Caco-2 (cell line): ENCODE results near the gene OMG. TPM values are rescaled to one million over a fixed set of nuclear protein-coding genes. Genes with fewer than 3 reads are reported as not detected.

Experiments used
- BruUV-seq: library from RNA; stranded (reverse); fragments of 400-500 nt; replicated peaks from 2 replicates; lab custom pipeline; 2021; lab: Mats Ljungman, UMichigan
- CTCF ChIA-PET: fragments of 300-600 bp; sonication (Branson Sonifier 250); formaldehyde crosslinking; loops from one replicate; lab custom pipeline; 2022; ENCODE audit warnings: antibody characterized with exemption; lab: Charles Lee
- POLR2A ChIA-PET: fragments of 300-600 bp; sonication (Branson Sonifier 250); formaldehyde crosslinking; loops from one replicate; lab custom pipeline; 2022; ENCODE audit warnings: antibody characterized with exemption; lab: Charles Lee
- DNase-seq, 2 experiments: peaks; one replicate each; pipeline versions ENCODE4 v3.0.0 to v3.0.0-alpha.2; 2020 to 2022
- H3K27me3 ChIP-seq: replicated peaks from 2 replicates; pipeline ENCODE4 v1.6.0; 2011; ENCODE audit warnings: low read length; ENCODE audit not compliant: control insufficient read depth, insufficient read depth
- H3K36me3 ChIP-seq: 2 replicates; pipeline ENCODE4 v1.5.1; 2011; ENCODE audit warnings: low read length; ENCODE audit not compliant: control insufficient read depth, insufficient read depth
- H3K4me1 ChIP-seq: fragments of 250-450 bp; sonication (Bioruptor Pico); 2 replicates; pipeline ENCODE4 v1.5.1; 2020; ENCODE audit warnings: mild to moderate bottlenecking
- H3K4me3 ChIP-seq: 2 replicates; pipeline ENCODE4 v1.5.1; 2011; ENCODE audit warnings: low read depth, mild to moderate bottlenecking, control low read depth, low read length
- H3K9me3 ChIP-seq: fragments of 250-450 bp; sonication (Bioruptor Pico); 2 replicates; pipeline ENCODE4 v1.5.1; 2020; ENCODE audit warnings: mild to moderate bottlenecking, moderate library complexity
- H3K27ac Mint-ChIP-seq: one replicate; pipeline ENCODE4 v1.8.0; 2022; ENCODE audit warnings: mixed read lengths; ENCODE audit not compliant: unreplicated experiment
- H3K27me3 Mint-ChIP-seq: one replicate; pipeline ENCODE4 v1.8.0; 2022; ENCODE audit warnings: mixed read lengths; ENCODE audit not compliant: insufficient read depth, unreplicated experiment
- H3K36me3 Mint-ChIP-seq: one replicate; pipeline ENCODE4 v1.8.0; 2022; ENCODE audit warnings: mild to moderate bottlenecking, mixed read lengths; ENCODE audit not compliant: insufficient read depth, unreplicated experiment
- H3K4me1 Mint-ChIP-seq: one replicate; pipeline ENCODE4 v1.8.0; 2022; ENCODE audit warnings: low read depth, mixed read lengths; ENCODE audit not compliant: unreplicated experiment
- H3K4me3 Mint-ChIP-seq: one replicate; pipeline ENCODE4 v1.8.0; 2022; ENCODE audit warnings: mild to moderate bottlenecking, moderate library complexity, mixed read lengths; ENCODE audit not compliant: unreplicated experiment
- H3K9me3 Mint-ChIP-seq: one replicate; pipeline ENCODE4 v1.8.0; 2022; ENCODE audit warnings: mixed read lengths; ENCODE audit not compliant: unreplicated experiment
- intact Hi-C: fragments of 100-400 bp; cut with micrococcal nuclease; formaldehyde crosslinking; loops from one replicate; pipeline ENCODE4 v1.10.0; 2022; ENCODE audit not compliant: unreplicated experiment
- total RNA-seq: library from RNA; stranded (reverse); gene quantifications from 2 replicates; pipeline ENCODE4 v1.2.3, GENCODE V29; 2022
- TF ChIP-seq, protein P1 (sequence below), 2 experiments: fragments of 200-600 bp in 1 of 2; IDR thresholded peaks; 1 replicate in 1 of 2; 2 replicates in 1 of 2; pipeline versions ENCODE4 v1.5.1 to v1.8.0; 2011 to 2022; ENCODE audit warnings: antibody characterized with exemption in 1 of 2, control low read depth in 1 of 2, inconsistent platforms in 1 of 2, low read depth in 1 of 2, low read length in 1 of 2, mild to moderate bottlenecking in 1 of 2, moderate library complexity in 1 of 2; ENCODE audit not compliant: insufficient read depth in 1 of 2, severe bottlenecking in 1 of 2, unreplicated experiment in 1 of 2

OMG gene
- total RNA-seq, 1 experiment from 2014 or later = not detected

DNA sequence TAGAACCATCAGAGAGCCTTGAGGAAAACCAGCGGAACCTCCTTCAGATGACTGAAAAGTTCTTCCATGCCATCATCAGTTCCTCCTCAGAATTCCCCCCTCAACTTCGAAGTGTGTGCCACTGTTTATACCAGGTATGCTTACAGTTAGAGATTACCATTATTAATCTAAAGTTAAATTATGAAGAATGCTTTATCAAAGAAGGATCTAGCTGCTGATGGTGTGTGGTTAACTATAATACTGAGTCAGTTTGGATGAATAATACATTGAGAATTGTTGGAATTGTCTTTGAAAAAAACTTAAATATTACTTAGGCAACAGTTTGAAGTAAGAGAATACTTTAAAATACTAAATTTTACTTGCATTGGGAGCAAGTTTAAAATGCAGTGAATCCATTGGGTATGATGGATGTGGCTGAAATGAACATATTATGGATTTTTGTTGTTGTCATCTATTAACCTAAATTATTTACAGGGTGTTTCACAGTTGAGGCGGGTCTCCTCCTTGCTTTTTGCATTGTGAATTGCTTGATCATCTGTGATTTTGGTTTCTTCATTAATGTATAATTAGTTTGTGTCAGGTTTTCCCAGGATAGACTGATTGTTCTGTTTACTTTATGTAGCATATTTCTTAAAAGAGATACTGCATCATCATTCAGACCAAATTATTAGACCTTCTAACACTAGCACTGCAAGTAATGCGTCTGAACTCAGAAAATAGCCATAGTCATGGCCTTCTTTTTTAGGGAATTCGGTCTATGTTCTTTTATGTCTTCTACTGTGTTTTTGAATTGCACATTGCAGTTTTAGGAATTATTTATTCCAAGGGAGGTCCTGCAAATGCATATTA lies 47.8 kb downstream of the OMG start:
- ChIA-PET POLR2A (no interaction called here), CTCF (no interaction called here)
- Histone ChIP-seq H3K9me3 (no peaks in the 10 kb centered on the region), H3K27me3 (no peaks in the 10 kb centered on the region), H3K4me3 (no peak overlapping the region), H3K4me1 (no peaks in the 10 kb centered on the region), H3K36me3 (peaks cover 1% of the 10 kb centered on the region; the same call in 1 of the 2 replicates)
- no peak overlapping the region for H3K4me3 Mint-ChIP-seq
- H3K9me3 Mint-ChIP-seq = no peaks in the 10 kb centered on the region
- TF ChIP-seq, protein P1, sequence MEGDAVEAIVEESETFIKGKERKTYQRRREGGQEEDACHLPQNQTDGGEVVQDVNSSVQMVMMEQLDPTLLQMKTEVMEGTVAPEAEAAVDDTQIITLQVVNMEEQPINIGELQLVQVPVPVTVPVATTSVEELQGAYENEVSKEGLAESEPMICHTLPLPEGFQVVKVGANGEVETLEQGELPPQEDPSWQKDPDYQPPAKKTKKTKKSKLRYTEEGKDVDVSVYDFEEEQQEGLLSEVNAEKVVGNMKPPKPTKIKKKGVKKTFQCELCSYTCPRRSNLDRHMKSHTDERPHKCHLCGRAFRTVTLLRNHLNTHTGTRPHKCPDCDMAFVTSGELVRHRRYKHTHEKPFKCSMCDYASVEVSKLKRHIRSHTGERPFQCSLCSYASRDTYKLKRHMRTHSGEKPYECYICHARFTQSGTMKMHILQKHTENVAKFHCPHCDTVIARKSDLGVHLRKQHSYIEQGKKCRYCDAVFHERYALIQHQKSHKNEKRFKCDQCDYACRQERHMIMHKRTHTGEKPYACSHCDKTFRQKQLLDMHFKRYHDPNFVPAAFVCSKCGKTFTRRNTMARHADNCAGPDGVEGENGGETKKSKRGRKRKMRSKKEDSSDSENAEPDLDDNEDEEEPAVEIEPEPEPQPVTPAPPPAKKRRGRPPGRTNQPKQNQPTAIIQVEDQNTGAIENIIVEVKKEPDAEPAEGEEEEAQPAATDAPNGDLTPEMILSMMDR (IDR thresholded peaks at IDR 0.05; ENCODE audit: insufficient read depth in 1 of 2, low read depth in 1 of 2, low read length in 1 of 2, severe bottlenecking in 1 of 2, unreplicated experiment in 1 of 2) = no peak
- no peak for DNase-seq
- H3K27me3 Mint-ChIP-seq = no peaks in the 10 kb centered on the region
- peaks cover 7% of the 10 kb centered on the region for H3K4me1 Mint-ChIP-seq
- no TSS peak for BruUV-seq
- no peak overlapping the region for H3K27ac Mint-ChIP-seq
- intact Hi-C loops = no loop called here
- H3K36me3 Mint-ChIP-seq = peaks cover 37% of the 10 kb centered on the region

Other genes starting within 250 kb of the OMG start
- 62.4 and 69.5 TPM in 2 replicates for gene NF1, start 202.3 kb downstream of the OMG start, total RNA-seq
- not detected in 2 replicates for gene EVI2B, start 16.8 kb upstream of the OMG start, total RNA-seq
- not detected in 2 replicates for gene EVI2A, start 24.4 kb upstream of the OMG start, total RNA-seq
- 84.2 and 90.3 TPM in 2 replicates for gene RAB11FIP4, start 94.4 kb upstream of the OMG start, total RNA-seq